HUES48 (cell line): ENCODE results near the gene GTPBP4.
A peak's percentile ranks its signal among the peaks of the same experiment; 100 is the strongest.
"Not testable (repeated sequence)": the region's sequence is repeated elsewhere in the genome, so short reads cannot be mapped to it uniquely, and the experiment has no call there.

ENCODE experiments used
- H3K27ac ChIP-seq: one replicate; pipeline ENCODE4 v1.7.0; 2013; ENCODE audit warnings: low read depth, low read length, inconsistent platforms
- H3K27me3 ChIP-seq: 2 replicates; pipeline ENCODE4 v1.6.1; 2013; ENCODE audit warnings: mild to moderate bottlenecking, low read length; ENCODE audit not compliant: control insufficient read depth, insufficient read depth
- H3K36me3 ChIP-seq: 2 replicates; pipeline ENCODE4 v1.6.1; 2013; ENCODE audit warnings: low read length; ENCODE audit not compliant: control insufficient read depth, insufficient read depth
- H3K4me1 ChIP-seq: 2 replicates; pipeline ENCODE4 v1.6.1; 2013; ENCODE audit warnings: mild to moderate bottlenecking, low read length; ENCODE audit not compliant: control insufficient read depth, insufficient read depth
- H3K4me3 ChIP-seq: 2 replicates; pipeline ENCODE4 v1.5.1; 2013; ENCODE audit warnings: mild to moderate bottlenecking, low read depth, low read length
- H3K9ac ChIP-seq: 2 replicates; pipeline ENCODE4 v1.6.1; 2013; ENCODE audit warnings: mild to moderate bottlenecking, low read depth, low read length, moderate library complexity
- H3K9me3 ChIP-seq: 2 replicates; pipeline ENCODE4 v1.6.1; 2013; ENCODE audit warnings: low read length; ENCODE audit not compliant: control insufficient read depth, insufficient read depth

Gene GTPBP4

GRCh38 chr10:1009947-1010346 lies 21.7 kb downstream of the GTPBP4 start:
- H3K4me1 ChIP-seq: not testable (repeated sequence)

GRCh38 chr10:1010703-1011102 lies 22.5 kb downstream of the GTPBP4 start:
- H3K4me1 ChIP-seq: no peaks in the 10 kb centered on the region
- H3K9me3 ChIP-seq: no peaks in the 10 kb centered on the region
- peaks cover 93% of the 10 kb centered on the region for H3K36me3 ChIP-seq
- no peaks in the 10 kb centered on the region for H3K27me3 ChIP-seq
- H3K9ac ChIP-seq: no peak overlapping the region
- no peak overlapping the region for H3K4me3 ChIP-seq
- no peak overlapping the region for H3K27ac ChIP-seq

More at GRCh38 chr10:1009947-1010346, 21.7 kb downstream of the GTPBP4 start:
- peak overlapping the region; percentile 57 for H3K27ac ChIP-seq
- not testable (repeated sequence) for H3K9me3 ChIP-seq, H3K4me3 ChIP-seq, H3K27me3 ChIP-seq, H3K9ac ChIP-seq
- peaks cover 93% of the 10 kb centered on the region for H3K36me3 ChIP-seq

GRCh38 chr10:1011696-1012095 lies 23.5 kb downstream of the GTPBP4 start:
- Histone ChIP-seq H3K27ac (no peak overlapping the region), H3K4me1 (no peaks in the 10 kb centered on the region), H3K27me3 (no peaks in the 10 kb centered on the region), H3K36me3 (peaks cover 93% of the 10 kb centered on the region), H3K9me3 (no peaks in the 10 kb centered on the region), H3K9ac (no peak overlapping the region), H3K4me3 (no peak overlapping the region)

GRCh38 chr10:1015688-1016087 lies 27.5 kb downstream of the GTPBP4 start:
- Histone ChIP-seq H3K4me3 (no peak overlapping the region), H3K36me3 (peaks cover 88% of the 10 kb centered on the region), H3K27ac (no peak overlapping the region), H3K4me1 (no peaks in the 10 kb centered on the region), H3K9ac (no peak overlapping the region), H3K27me3 (no peaks in the 10 kb centered on the region), H3K9me3 (no peaks in the 10 kb centered on the region)

- Histone ChIP-seq H3K27me3 (no peaks in the 10 kb centered on the region), H3K9me3 (no peaks in the 10 kb centered on the region), H3K9ac (no peak overlapping the region), H3K4me1 (no peaks in the 10 kb centered on the region), H3K4me3 (no peak overlapping the region), H3K36me3 (peaks cover 56% of the 10 kb centered on the region), H3K27ac (no peak overlapping the region)
Measured at GRCh38 chr10:1019362-1019761, 31.1 kb downstream of the GTPBP4 start.

GRCh38 chr10:1020460-1020859 lies 32.2 kb downstream of the GTPBP4 start:
- Histone ChIP-seq H3K27me3 (no peaks in the 10 kb centered on the region), H3K36me3 (peaks cover 47% of the 10 kb centered on the region), H3K9ac (no peak overlapping the region), H3K27ac (no peak overlapping the region), H3K9me3 (no peaks in the 10 kb centered on the region), H3K4me3 (no peak overlapping the region), H3K4me1 (no peaks in the 10 kb centered on the region)

GRCh38 chr10:1020958-1021357 lies 32.7 kb downstream of the GTPBP4 start:
- H3K27ac ChIP-seq: no peak overlapping the region
- no peak overlapping the region for H3K9ac ChIP-seq
- H3K9me3 ChIP-seq: no peaks in the 10 kb centered on the region
- H3K4me1 ChIP-seq: no peaks in the 10 kb centered on the region
- peaks cover 42% of the 10 kb centered on the region for H3K36me3 ChIP-seq
- H3K4me3 ChIP-seq: no peak overlapping the region
- H3K27me3 ChIP-seq: no peaks in the 10 kb centered on the region

- H3K9ac ChIP-seq: no peak overlapping the region
Measured at GRCh38 chr10:1022413-1022812, 34.2 kb downstream of the GTPBP4 start.

DNA sequence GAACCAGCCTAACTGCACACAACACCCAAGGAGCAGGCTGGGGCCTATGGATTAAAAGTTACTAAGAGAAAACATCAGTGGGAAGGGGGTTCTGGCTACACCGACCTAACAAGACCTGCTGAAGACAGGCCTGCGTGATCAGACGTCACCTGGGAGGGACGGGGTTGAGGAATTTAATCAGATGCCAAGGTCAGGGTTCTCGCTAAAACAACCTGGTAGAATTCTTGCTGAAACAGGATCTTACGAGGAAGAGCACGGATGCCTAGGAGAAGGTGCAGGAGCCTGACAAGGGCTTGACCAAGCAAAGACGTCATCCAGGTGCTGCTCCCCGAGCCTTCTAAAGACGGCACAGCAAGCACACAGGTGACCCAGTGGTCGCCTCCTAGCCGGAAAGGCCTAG lies 35.9 kb downstream of the GTPBP4 start:
- Histone ChIP-seq H3K4me3 (no peak overlapping the region), H3K9ac (no peak overlapping the region), H3K27me3 (no peaks in the 10 kb centered on the region), H3K4me1 (no peaks in the 10 kb centered on the region), H3K9me3 (no peaks in the 10 kb centered on the region), H3K36me3 (peaks cover 16% of the 10 kb centered on the region), H3K27ac (no peak overlapping the region)

More at GRCh38 chr10:1022413-1022812, 34.2 kb downstream of the GTPBP4 start:
- Histone ChIP-seq H3K4me3 (no peak overlapping the region), H3K27me3 (no peaks in the 10 kb centered on the region), H3K9me3 (no peaks in the 10 kb centered on the region), H3K4me1 (no peaks in the 10 kb centered on the region), H3K27ac (peak overlapping the region; percentile 6), H3K36me3 (peaks cover 28% of the 10 kb centered on the region)

- Histone ChIP-seq H3K27ac (no peak within 1 kb of the TSS), H3K4me3 (no peak within 1 kb of the TSS), H3K4me1 (peaks cover 8% of the 10 kb centered on the region; the same call in 1 of the 2 replicates), H3K36me3 (peaks cover 2% of the 10 kb centered on the region; the same call in 1 of the 2 replicates), H3K9ac (no peak within 1 kb of the TSS), H3K27me3 (no peaks in the 10 kb centered on the region), H3K9me3 (no peaks in the 10 kb centered on the region)
Measured at GRCh38 chr10:1025683-1026082, 37.4 kb downstream of the GTPBP4 start, which contains the start of gene IDI2. TSS of gene IDI2 (minus strand) at chr10:1025859. CDS start at chr10:1024723, 1,136 bp downstream.

DNA sequence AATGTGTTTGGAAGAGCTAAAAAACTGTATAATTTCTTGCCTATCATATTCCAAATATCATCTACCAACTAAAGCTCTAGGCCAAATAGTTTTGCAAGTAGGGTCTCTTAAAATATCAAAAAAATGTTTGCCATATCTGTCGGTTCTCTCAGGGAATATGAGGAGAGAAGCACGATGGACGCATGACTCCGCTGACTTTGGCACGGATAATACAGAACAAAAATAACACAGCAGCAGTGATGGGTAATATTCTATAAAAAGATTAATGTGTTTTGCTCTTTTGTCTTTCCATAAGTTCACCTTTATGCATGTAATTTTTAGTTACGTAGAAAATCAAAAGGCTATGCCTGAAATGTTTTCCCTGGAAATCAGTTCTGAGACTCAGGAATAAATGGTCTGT lies 38.3 kb downstream of the GTPBP4 start:
- Histone ChIP-seq H3K4me1 (peaks cover 8% of the 10 kb centered on the region; the same call in 1 of the 2 replicates), H3K27ac (no peak overlapping the region), H3K27me3 (no peaks in the 10 kb centered on the region), H3K9me3 (no peaks in the 10 kb centered on the region), H3K9ac (no peak overlapping the region), H3K4me3 (no peak overlapping the region), H3K36me3 (no peaks in the 10 kb centered on the region)

GRCh38 chr10:1029838-1030237 lies 41.6 kb downstream of the GTPBP4 start:
- Histone ChIP-seq H3K27me3 (no peaks in the 10 kb centered on the region), H3K4me3 (no peak overlapping the region), H3K36me3 (no peaks in the 10 kb centered on the region), H3K9ac (no peak overlapping the region), H3K27ac (no peak overlapping the region), H3K4me1 (peaks cover 8% of the 10 kb centered on the region; the same call in 1 of the 2 replicates), H3K9me3 (no peaks in the 10 kb centered on the region)
